ENCODE results near the gene PTPRK. TPM values are rescaled to one million over a fixed set of nuclear protein-coding genes. Genes with fewer than 3 reads are reported as not detected.

The PTPRK gene
- total and polyA plus RNA-seq, 2 of the 13 experiments (the other 11 are each of a cell fraction or from before 2014, with no cell fraction given): 43.6 to 98.3 TPM

- no TSS peak for BruUV-seq (replicated peaks)
- DNase-seq (ENCODE audit: low spot score) (no peak), ATAC-seq (no peak), FAIRE-seq (no peak)
- no peaks in the 10 kb centered on the region for H3K9me3 ChIP-seq (ENCODE audit: low read length)
- no peaks in the 10 kb centered on the region for H3K27me3 ChIP-seq (ENCODE audit: control insufficient read depth in 1 of 2, insufficient read depth in 2 of 2, low read length in 2 of 2)
- CTCF ChIA-PET (ENCODE audit: low intra/inter-chr PET ratio, low total read pairs): no interaction called here
- H3K4me3 ChIP-seq (replicated peaks in 1 of 3; ENCODE audit: insufficient read depth in 1 of 3, low read depth in 2 of 3, low read length in 3 of 3): no peak overlapping the region
- 0 out of 2 replicates have a peak, but pooled peaks cover 8% of the 10 kb centered on the region for H4K20me1 ChIP-seq (ENCODE audit: insufficient read depth, low read length)
- no peak for TF ChIP-seq CSRNP1 (CRISPR knock-in tag; IDR thresholded peaks at IDR 0.05)
- TF ChIP-seq SALL2 (CRISPR knock-in tag; IDR thresholded peaks at IDR 0.05): no peak
- TF ChIP-seq ZNF484 (CRISPR knock-in tag; IDR thresholded peaks at IDR 0.05; ENCODE audit: borderline replicate concordance, low read depth): no peak
- no peak for TF ChIP-seq TEAD3 (CRISPR knock-in tag; optimal IDR thresholded peaks at IDR 0.05; ENCODE audit: borderline replicate concordance)
- TF ChIP-seq SAP130 (CRISPR knock-in tag; IDR thresholded peaks at IDR 0.05; ENCODE audit: low read depth): no peak
- TF ChIP-seq ZNF552 (CRISPR knock-in tag; IDR thresholded peaks at IDR 0.05; ENCODE audit: borderline replicate concordance): no peak
- TF ChIP-seq HOXA9 (CRISPR knock-in tag; IDR thresholded peaks at IDR 0.05; ENCODE audit: borderline replicate concordance): no peak
- no peak for TF ChIP-seq LCORL (IDR thresholded peaks at IDR 0.05)
- no peak for TF ChIP-seq LCORL (CRISPR knock-in tag; IDR thresholded peaks at IDR 0.05)
- no peak for TF ChIP-seq ZFX (CRISPR knock-in tag; IDR thresholded peaks at IDR 0.05; ENCODE audit: low read depth)
- no peak for TF ChIP-seq ZNF770 (CRISPR knock-in tag; IDR thresholded peaks at IDR 0.05)
- TF ChIP-seq ELK4 (CRISPR knock-in tag; IDR thresholded peaks at IDR 0.05; ENCODE audit: borderline replicate concordance): no peak
- no peak for TF ChIP-seq REPIN1 (CRISPR knock-in tag; IDR thresholded peaks at IDR 0.05; ENCODE audit: borderline replicate concordance, low read depth)
- no peak for TF ChIP-seq HINFP (CRISPR knock-in tag; IDR thresholded peaks at IDR 0.05; ENCODE audit: low read depth)
- TF ChIP-seq POLR2G (IDR thresholded peaks at IDR 0.05; ENCODE audit: low read depth, low read length): no peak
- TF ChIP-seq YEATS2 (CRISPR knock-in tag; IDR thresholded peaks at IDR 0.05; ENCODE audit: borderline replicate concordance): no peak
- TF ChIP-seq ZNF605 (CRISPR knock-in tag; IDR thresholded peaks at IDR 0.05): no peak
- no peak for TF ChIP-seq RBFOX2 (IDR thresholded peaks at IDR 0.05; ENCODE audit: low read depth, low read length)
- TF ChIP-seq NR2F2 (IDR thresholded peaks at IDR 0.05; ENCODE audit: borderline replicate concordance, low read depth): no peak
- no peak for TF ChIP-seq ERF (CRISPR knock-in tag; IDR thresholded peaks at IDR 0.05)
- TF ChIP-seq KDM6A (CRISPR knock-in tag; IDR thresholded peaks at IDR 0.05; ENCODE audit: low read depth): no peak
- peaks cover 34% of the 10 kb centered on the region for H3K4me1 ChIP-seq (ENCODE audit: insufficient read depth, low read length)
- no peak overlapping the region for H3K9ac ChIP-seq (ENCODE audit: insufficient read depth, low read depth, low read length)
- intact Hi-C loops (cut with micrococcal nuclease; ENCODE audit: unreplicated experiment): no loop called here
- in situ Hi-C loops (cut with HindIII; ENCODE audit: extremely low pct_ligation_motif_present, low pct_unique_long_range_greater_than_20kb): no loop called here
- no peak overlapping the region for H2AFZ ChIP-seq (ENCODE audit: low read length)
- peaks cover 36% of the 10 kb centered on the region for H3K79me2 ChIP-seq (ENCODE audit: insufficient read depth, low read length)
- H3K36me3 ChIP-seq (replicated peaks in 1 of 2; ENCODE audit: control insufficient read depth in 1 of 2, insufficient read depth in 2 of 2, low read length in 2 of 2): no peaks in the 10 kb centered on the region
- POLR2A ChIA-PET: no interaction called here
- no peak overlapping the region for H3K4me2 ChIP-seq (ENCODE audit: low read depth, low read length)
- 100% methylated on average over 1 of the region's 1 CpG for WGBS (ENCODE audit: low lambda C conversion rate)
- no peak overlapping the region for H3K27ac ChIP-seq (ENCODE audit: extremely low read length, insufficient read depth, low read length)
These were observed 168.0 kb downstream of the PTPRK start for GRCh38 chr6:128352366-128352765.

Measured in HepG2 (cell line).